Measurements from ENCODE around the gene CPEB1. TPM values are rescaled to one million over a fixed set of nuclear protein-coding genes. Genes with fewer than 3 reads are reported as not detected.

The CPEB1 gene
- polyA plus RNA-seq, 2 of the 4 experiments (the other 2 are of a cell fraction): 2.7 to 7.0 TPM

DNA sequence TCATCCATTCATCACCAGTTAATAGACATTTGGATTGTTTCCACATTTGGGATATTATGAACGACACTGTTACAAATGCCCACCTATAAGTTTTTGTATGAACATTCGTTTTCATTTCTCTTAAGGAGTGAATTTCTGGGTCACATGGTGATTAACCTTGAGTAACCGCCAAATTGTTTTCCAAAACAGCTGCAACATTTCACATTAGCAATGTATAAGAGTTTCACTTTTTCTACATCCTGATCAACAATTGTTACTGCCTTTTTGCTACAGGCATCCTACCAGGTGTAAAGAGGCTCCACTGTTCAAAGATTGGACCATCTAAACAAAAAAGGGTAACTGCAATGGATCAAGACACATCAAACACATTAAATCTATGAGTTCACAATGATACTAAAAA, 52.0 kb downstream of the CPEB1 start:
- TF ChIP-seq CHD4 (IDR thresholded peaks at IDR 0.05; ENCODE audit: borderline replicate concordance) (no peak), CBX8 (IDR thresholded peaks at IDR 0.05) (no peak), ZSCAN20 (CRISPR knock-in tag; IDR thresholded peaks at IDR 0.05) (no peak), HOXB13 (CRISPR knock-in tag; IDR thresholded peaks at IDR 0.05; ENCODE audit: low read depth) (no peak), MYC (IDR thresholded peaks at IDR 0.05; ENCODE audit: borderline replicate concordance, low read length) (no peak), HOXA7 (CRISPR knock-in tag; IDR thresholded peaks at IDR 0.05) (no peak), RNF2 (IDR thresholded peaks at IDR 0.05; ENCODE audit: borderline replicate concordance, low read depth) (no peak), JUN (IDR thresholded peaks at IDR 0.05) (no peak), NPAS2 (CRISPR knock-in tag; IDR thresholded peaks at IDR 0.05; ENCODE audit: borderline replicate concordance) (no peak)
- TF ChIP-seq, protein P1, sequence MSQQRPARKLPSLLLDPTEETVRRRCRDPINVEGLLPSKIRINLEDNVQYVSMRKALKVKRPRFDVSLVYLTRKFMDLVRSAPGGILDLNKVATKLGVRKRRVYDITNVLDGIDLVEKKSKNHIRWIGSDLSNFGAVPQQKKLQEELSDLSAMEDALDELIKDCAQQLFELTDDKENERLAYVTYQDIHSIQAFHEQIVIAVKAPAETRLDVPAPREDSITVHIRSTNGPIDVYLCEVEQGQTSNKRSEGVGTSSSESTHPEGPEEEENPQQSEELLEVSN (IDR thresholded peaks at IDR 0.05; ENCODE audit: borderline replicate concordance, low read depth): no peak
- TF ChIP-seq, protein P2, sequence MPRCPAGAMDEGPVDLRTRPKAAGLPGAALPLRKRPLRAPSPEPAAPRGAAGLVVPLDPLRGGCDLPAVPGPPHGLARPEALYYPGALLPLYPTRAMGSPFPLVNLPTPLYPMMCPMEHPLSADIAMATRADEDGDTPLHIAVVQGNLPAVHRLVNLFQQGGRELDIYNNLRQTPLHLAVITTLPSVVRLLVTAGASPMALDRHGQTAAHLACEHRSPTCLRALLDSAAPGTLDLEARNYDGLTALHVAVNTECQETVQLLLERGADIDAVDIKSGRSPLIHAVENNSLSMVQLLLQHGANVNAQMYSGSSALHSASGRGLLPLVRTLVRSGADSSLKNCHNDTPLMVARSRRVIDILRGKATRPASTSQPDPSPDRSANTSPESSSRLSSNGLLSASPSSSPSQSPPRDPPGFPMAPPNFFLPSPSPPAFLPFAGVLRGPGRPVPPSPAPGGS (IDR thresholded peaks at IDR 0.05): no peak
- TF ChIP-seq, protein P3, sequence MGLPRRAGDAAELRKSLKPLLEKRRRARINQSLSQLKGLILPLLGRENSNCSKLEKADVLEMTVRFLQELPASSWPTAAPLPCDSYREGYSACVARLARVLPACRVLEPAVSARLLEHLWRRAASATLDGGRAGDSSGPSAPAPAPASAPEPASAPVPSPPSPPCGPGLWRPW (IDR thresholded peaks at IDR 0.05): no peak
- ChIA-PET POLR2A (no interaction called here), CTCF (no interaction called here)
- H3K9me3 ChIP-seq: no peaks in the 10 kb centered on the region
- 56% methylated on average over 3 of the region's 3 CpGs for WGBS (ENCODE audit: missing lambda C conversion rate)
- FAIRE-seq (peak; percentile 18), ATAC-seq (no peak), DNase-seq (ENCODE audit: low read depth in 1 of 2, low spot score in 1 of 2) (no peak)
- no peaks in the 10 kb centered on the region for H3K4me1 ChIP-seq
- no peak overlapping the region for H3K4me2 ChIP-seq
- no peak overlapping the region for H3K27ac ChIP-seq
- no peak overlapping the region for H3K4me3 ChIP-seq

DNA sequence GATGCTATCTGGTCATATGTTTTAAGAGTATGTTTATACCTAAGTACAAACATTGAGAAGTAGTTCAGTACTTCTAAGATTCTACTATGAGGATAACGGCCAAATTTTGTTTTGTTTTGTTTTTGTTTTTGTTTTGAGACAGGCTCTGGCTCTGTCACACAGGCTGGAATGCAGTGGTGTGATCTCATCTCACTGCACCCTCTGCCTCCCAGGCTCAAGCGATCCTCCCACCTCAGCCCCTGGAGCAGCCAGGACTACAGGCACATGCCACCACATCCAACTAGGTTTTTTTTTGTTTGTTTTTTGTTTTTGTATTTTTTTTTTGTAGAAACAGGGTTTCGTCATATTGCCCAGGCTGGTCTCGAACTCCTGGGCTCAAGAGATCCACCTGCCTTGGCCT, 59.4 kb downstream of the CPEB1 start:
- 63% methylated on average over 4 of the region's 4 CpGs for WGBS (ENCODE audit: missing lambda C conversion rate)
- DNase-seq (ENCODE audit: low read depth in 1 of 2, low spot score in 1 of 2) (no peak), FAIRE-seq (no peak), ATAC-seq (no peak)
- CTCF ChIA-PET: no interaction called here
- Histone ChIP-seq H3K4me1 (no peaks in the 10 kb centered on the region), H3K4me3 (no peak overlapping the region), H3K4me2 (no peak overlapping the region), H3K27ac (no peak overlapping the region), H3K9me3 (no peaks in the 10 kb centered on the region)
- TF ChIP-seq BHLHE40 (IDR thresholded peaks at IDR 0.05; ENCODE audit: low read depth, low read length) (no peak), RARB (CRISPR knock-in tag; IDR thresholded peaks at IDR 0.05) (no peak), NR3C1 (IDR thresholded peaks at IDR 0.05) (no peak), HOXA7 (CRISPR knock-in tag; IDR thresholded peaks at IDR 0.05) (no peak), MAFK (IDR thresholded peaks at IDR 0.05; ENCODE audit: partially characterized antibody) (no peak), NPAS2 (CRISPR knock-in tag; IDR thresholded peaks at IDR 0.05; ENCODE audit: borderline replicate concordance) (no peak), HEYL (CRISPR knock-in tag; IDR thresholded peaks at IDR 0.05) (no peak), SREBF2 (IDR thresholded peaks at IDR 0.05) (no peak), PHF8 (IDR thresholded peaks at IDR 0.05; ENCODE audit: borderline replicate concordance, low read depth) (no peak), ZFP36 (IDR thresholded peaks at IDR 0.05; ENCODE audit: borderline replicate concordance, partially characterized antibody) (no peak), CEBPB (IDR thresholded peaks at IDR 0.05) (no peak), NFE2L2 (conservative IDR thresholded peaks at IDR 0.05; ENCODE audit: low read length) (no peak), TP53 (CRISPR knock-in tag; IDR thresholded peaks at IDR 0.05) (no peak), CBX2 (IDR thresholded peaks at IDR 0.05; ENCODE audit: borderline replicate concordance, low read depth) (no peak)
- TF ChIP-seq, protein P4, sequence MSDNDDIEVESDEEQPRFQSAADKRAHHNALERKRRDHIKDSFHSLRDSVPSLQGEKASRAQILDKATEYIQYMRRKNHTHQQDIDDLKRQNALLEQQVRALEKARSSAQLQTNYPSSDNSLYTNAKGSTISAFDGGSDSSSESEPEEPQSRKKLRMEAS (IDR thresholded peaks at IDR 0.05): no peak
- TF ChIP-seq, protein P5, sequence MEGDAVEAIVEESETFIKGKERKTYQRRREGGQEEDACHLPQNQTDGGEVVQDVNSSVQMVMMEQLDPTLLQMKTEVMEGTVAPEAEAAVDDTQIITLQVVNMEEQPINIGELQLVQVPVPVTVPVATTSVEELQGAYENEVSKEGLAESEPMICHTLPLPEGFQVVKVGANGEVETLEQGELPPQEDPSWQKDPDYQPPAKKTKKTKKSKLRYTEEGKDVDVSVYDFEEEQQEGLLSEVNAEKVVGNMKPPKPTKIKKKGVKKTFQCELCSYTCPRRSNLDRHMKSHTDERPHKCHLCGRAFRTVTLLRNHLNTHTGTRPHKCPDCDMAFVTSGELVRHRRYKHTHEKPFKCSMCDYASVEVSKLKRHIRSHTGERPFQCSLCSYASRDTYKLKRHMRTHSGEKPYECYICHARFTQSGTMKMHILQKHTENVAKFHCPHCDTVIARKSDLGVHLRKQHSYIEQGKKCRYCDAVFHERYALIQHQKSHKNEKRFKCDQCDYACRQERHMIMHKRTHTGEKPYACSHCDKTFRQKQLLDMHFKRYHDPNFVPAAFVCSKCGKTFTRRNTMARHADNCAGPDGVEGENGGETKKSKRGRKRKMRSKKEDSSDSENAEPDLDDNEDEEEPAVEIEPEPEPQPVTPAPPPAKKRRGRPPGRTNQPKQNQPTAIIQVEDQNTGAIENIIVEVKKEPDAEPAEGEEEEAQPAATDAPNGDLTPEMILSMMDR (IDR thresholded peaks at IDR 0.05): no peak
- TF ChIP-seq, protein P6, sequence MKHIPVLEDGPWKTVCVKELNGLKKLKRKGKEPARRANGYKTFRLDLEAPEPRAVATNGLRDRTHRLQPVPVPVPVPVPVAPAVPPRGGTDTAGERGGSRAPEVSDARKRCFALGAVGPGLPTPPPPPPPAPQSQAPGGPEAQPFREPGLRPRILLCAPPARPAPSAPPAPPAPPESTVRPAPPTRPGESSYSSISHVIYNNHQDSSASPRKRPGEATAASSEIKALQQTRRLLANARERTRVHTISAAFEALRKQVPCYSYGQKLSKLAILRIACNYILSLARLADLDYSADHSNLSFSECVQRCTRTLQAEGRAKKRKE (CRISPR knock-in tag; IDR thresholded peaks at IDR 0.05; ENCODE audit: low read depth): no peak
- TF ChIP-seq, protein P7, sequence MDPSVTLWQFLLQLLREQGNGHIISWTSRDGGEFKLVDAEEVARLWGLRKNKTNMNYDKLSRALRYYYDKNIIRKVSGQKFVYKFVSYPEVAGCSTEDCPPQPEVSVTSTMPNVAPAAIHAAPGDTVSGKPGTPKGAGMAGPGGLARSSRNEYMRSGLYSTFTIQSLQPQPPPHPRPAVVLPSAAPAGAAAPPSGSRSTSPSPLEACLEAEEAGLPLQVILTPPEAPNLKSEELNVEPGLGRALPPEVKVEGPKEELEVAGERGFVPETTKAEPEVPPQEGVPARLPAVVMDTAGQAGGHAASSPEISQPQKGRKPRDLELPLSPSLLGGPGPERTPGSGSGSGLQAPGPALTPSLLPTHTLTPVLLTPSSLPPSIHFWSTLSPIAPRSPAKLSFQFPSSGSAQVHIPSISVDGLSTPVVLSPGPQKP (IDR thresholded peaks at IDR 0.05; ENCODE audit: low read depth, low read length): no peak
- TF ChIP-seq, protein P3 (IDR thresholded peaks at IDR 0.05): no peak
- POLR2A ChIA-PET: no interaction called here

Data from A549 (cell line).